Peyer's patch (tissue), 4 donors: Measurements from ENCODE around the gene PEX26. TPM values are rescaled to one million over a fixed set of nuclear protein-coding genes. Genes with fewer than 3 reads are reported as not detected.
"Not testable (repeated sequence)": the region's sequence is repeated elsewhere in the genome, so short reads cannot be mapped to it uniquely, and the experiment has no call there.

Experiments
- DNase-seq, 3 donors: peaks; one replicate each; pipeline ENCODE4 v3.0.0-alpha.2; 2017 to 2019
- H3K27ac ChIP-seq, 4 donors: fragments of 200-600 bp; sonication (generic); one replicate each; pipeline ENCODE4 v1.5.1; 2016 to 2019
- H3K27me3 ChIP-seq, 2 donors: fragments of 200-600 bp; sonication (generic); one replicate each; pipeline ENCODE4 v1.5.1; 2019
- H3K36me3 ChIP-seq, 3 donors: fragments of 200-600 bp; sonication (generic); one replicate each; pipeline ENCODE4 v1.5.1; 2016 to 2019
- H3K4me1 ChIP-seq, 4 donors: fragments of 200-600 bp; sonication (generic); one replicate each; pipeline ENCODE4 v1.5.1; 2016 to 2019
- H3K4me3 ChIP-seq, 4 donors: fragments of 200-600 bp; sonication (generic); 1 replicate in 3 of 4; 2 replicates in 1 of 4; pipeline ENCODE4 v1.5.1; 2016 to 2019; ENCODE audit warnings: mild to moderate bottlenecking in 1 of 4
- H3K9me3 ChIP-seq, 4 donors: fragments of 200-600 bp; sonication (generic); one replicate each; pipeline ENCODE4 v1.5.1; 2016 to 2019; ENCODE audit warnings: mild to moderate bottlenecking in 1 of 4
- POLR2A ChIP-seq, 2 donors: fragments of 450-650 bp; IDR thresholded peaks; one replicate each; pipeline ENCODE4 v1.5.1; 2017; ENCODE audit warnings: antibody characterized with exemption in 2 of 2, mild to moderate bottlenecking in 2 of 2, moderate library complexity in 2 of 2
- total RNA-seq, 4 donors: library from RNA; depleted of rRNA; stranded (reverse); fragments of >200 nt; gene quantifications; one replicate each; pipeline ENCODE4 v1.1.0, GENCODE V29; 2016
- TF ChIP-seq, protein P1 (sequence below), 6 experiments: fragments of 450-650 bp in 4 of 6; fragments of 200-600 bp in 2 of 6; sonication (generic) in 1 of 6; IDR thresholded peaks; one replicate each; pipeline ENCODE4 v1.5.1; 2017 to 2019; ENCODE audit warnings: antibody characterized with exemption in 6 of 6, mild to moderate bottlenecking in 3 of 6, moderate library complexity in 1 of 6

PEX26 gene
- total RNA-seq, 4 donors from 2014 or later, result 53.6 to 120 (median 102) TPM

DNA sequence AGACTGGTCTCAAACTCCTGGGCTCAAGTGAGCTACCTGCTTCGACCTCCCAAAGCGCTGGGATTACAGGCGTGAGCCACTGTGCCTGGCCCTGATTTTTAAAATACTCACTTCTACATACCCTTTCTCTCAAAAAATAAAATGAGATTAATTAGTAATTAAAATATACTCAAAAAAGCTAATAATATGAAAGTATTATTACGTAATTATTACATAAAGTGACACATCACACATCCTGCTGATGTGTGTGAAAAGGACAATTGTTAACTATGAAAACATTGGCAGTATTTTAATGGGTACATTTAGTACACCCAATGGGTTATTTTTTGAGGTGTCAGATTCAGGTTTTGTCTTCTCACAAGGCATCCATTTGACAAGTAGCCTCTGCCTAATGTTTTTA is 32.0 kb upstream of the PEX26 start:
- TF ChIP-seq, protein P1, sequence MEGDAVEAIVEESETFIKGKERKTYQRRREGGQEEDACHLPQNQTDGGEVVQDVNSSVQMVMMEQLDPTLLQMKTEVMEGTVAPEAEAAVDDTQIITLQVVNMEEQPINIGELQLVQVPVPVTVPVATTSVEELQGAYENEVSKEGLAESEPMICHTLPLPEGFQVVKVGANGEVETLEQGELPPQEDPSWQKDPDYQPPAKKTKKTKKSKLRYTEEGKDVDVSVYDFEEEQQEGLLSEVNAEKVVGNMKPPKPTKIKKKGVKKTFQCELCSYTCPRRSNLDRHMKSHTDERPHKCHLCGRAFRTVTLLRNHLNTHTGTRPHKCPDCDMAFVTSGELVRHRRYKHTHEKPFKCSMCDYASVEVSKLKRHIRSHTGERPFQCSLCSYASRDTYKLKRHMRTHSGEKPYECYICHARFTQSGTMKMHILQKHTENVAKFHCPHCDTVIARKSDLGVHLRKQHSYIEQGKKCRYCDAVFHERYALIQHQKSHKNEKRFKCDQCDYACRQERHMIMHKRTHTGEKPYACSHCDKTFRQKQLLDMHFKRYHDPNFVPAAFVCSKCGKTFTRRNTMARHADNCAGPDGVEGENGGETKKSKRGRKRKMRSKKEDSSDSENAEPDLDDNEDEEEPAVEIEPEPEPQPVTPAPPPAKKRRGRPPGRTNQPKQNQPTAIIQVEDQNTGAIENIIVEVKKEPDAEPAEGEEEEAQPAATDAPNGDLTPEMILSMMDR (IDR thresholded peaks at IDR 0.05), result no peak
- no peak for TF ChIP-seq POLR2A (IDR thresholded peaks at IDR 0.05)
- no peaks in the 10 kb centered on the region for H3K27me3 ChIP-seq
- H3K4me3 ChIP-seq, result no peak overlapping the region
- H3K4me1 ChIP-seq, result peaks cover 0 to 8% (median 2%) of the 10 kb centered on the region in 4 donors
- no peak for DNase-seq
- H3K27ac ChIP-seq, result no peak overlapping the region
- no peaks in the 10 kb centered on the region for H3K36me3 ChIP-seq
- no peaks in the 10 kb centered on the region for H3K9me3 ChIP-seq

DNA sequence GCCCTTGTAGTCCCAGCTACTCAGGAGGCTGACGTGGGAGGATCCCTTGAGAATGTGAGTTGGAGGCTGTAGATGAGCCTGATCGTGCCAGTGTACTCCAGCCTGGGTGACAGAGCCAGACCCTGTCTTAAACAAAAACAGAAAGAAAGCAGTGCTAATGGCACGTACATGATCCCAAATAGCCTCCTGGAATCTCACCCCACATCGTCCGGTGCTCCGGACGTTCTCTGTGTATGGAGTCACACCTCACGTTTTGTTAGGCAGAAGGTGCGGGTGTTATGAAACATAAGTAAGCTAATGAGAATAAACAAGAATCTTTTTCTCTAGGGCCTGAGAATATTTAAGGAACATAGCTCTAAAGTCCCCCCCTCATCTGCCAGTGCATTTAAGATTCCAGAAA is 29.7 kb upstream of the PEX26 start:
- Histone ChIP-seq H3K36me3 (no peaks in the 10 kb centered on the region), H3K9me3 (no peaks in the 10 kb centered on the region), H3K4me1 (peaks cover 0 to 8% (median 2%) of the 10 kb centered on the region in 4 donors), H3K4me3 (no peak overlapping the region), H3K27me3 (no peaks in the 10 kb centered on the region), H3K27ac (peak overlapping the region in 3 of 4 donors; percentile 28 to 61 (median 41))
- TF ChIP-seq, protein P1 (IDR thresholded peaks at IDR 0.05), result no peak
- no peak for TF ChIP-seq POLR2A (IDR thresholded peaks at IDR 0.05)
- no peak for DNase-seq

DNA sequence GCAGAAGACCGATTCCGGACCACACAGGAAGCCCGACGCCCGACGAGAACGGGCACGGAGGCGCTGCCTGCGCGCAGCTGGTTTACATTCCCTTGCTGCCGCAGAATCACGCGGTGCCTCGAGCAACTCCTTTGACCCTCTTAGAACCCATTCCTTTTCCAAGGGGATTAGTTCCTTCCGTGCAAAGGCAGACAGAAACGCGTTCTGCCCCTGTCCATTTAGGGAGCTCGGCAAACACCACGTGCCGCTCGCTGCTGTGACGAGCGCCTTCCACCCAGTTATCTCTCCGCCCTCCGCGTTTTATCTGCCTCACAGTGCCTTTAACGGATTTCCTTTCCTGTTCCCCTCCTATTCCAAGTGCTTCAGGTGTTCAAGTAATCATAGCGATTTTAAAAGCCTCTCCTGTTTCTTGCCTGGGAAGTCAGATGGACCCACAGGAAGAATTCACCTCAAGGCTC is 29.3 kb upstream of the PEX26 start:
- no peak overlapping the region for H3K4me3 ChIP-seq
- no peaks in the 10 kb centered on the region for H3K36me3 ChIP-seq
- H3K27me3 ChIP-seq, result no peaks in the 10 kb centered on the region
- peak overlapping the region in 2 of 4 donors; percentile 41 to 61 for H3K27ac ChIP-seq
- TF ChIP-seq, protein P1 (IDR thresholded peaks at IDR 0.05), result no peak
- TF ChIP-seq POLR2A (IDR thresholded peaks at IDR 0.05), result no peak
- no peak for DNase-seq
- peaks cover 0 to 8% (median 2%) of the 10 kb centered on the region in 4 donors for H3K4me1 ChIP-seq
- no peaks in the 10 kb centered on the region for H3K9me3 ChIP-seq

DNA sequence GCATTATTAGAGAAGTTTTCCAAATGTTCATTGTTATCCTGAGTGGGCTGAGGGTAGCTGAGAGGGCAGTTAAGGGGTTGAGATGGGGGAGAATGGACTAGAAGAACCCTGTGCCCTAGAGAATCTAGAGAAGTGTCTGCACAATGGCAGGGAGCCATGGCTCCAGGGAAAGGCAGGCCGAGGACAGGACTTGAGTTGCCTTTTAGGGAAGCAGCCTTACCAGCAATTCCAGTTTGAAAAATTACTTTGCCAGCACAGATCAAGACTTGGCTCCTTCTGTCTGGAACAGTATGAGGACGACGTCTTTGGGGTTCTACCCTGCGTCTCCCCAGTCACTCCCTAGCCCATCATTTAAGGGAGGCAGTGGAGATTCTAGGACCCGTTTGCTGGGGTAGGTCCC is 27.7 kb upstream of the PEX26 start:
- H3K36me3 ChIP-seq, result no peaks in the 10 kb centered on the region
- TF ChIP-seq, protein P1 (IDR thresholded peaks at IDR 0.05), result no peak
- TF ChIP-seq POLR2A (IDR thresholded peaks at IDR 0.05), result no peak
- no peaks in the 10 kb centered on the region for H3K27me3 ChIP-seq
- no peak for DNase-seq
- H3K4me1 ChIP-seq, result peaks cover 0 to under 1% (median 0%) of the 10 kb centered on the region in 4 donors
- no peaks in the 10 kb centered on the region for H3K9me3 ChIP-seq
- no peak overlapping the region for H3K4me3 ChIP-seq
- peak overlapping the region in 1 of 4 donors; percentile 35 for H3K27ac ChIP-seq

DNA sequence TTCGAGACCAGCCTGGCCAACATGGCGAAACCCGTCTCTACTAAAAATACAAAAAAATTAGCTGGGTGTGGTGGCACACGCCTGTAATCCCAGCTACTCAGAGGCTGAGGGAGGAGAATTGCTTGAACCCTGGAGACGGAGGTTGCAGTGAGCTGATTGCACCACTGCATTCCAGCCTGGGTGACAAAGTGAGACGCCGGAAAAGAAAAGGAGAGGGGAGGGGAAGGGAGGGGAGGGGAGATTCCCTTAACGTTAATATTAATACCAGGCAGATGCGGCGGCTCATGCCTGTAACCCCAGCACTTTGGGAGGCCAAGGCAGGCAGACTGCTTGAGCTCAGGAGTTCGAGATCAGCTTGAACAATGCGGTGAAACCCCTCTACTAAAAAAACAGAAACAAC is 26.7 kb upstream of the PEX26 start:
- H3K36me3 ChIP-seq, H3K4me3 ChIP-seq, H3K27ac ChIP-seq, DNase-seq, H3K9me3 ChIP-seq, H3K27me3 ChIP-seq, H3K4me1 ChIP-seq: not testable (repeated sequence)

DNA sequence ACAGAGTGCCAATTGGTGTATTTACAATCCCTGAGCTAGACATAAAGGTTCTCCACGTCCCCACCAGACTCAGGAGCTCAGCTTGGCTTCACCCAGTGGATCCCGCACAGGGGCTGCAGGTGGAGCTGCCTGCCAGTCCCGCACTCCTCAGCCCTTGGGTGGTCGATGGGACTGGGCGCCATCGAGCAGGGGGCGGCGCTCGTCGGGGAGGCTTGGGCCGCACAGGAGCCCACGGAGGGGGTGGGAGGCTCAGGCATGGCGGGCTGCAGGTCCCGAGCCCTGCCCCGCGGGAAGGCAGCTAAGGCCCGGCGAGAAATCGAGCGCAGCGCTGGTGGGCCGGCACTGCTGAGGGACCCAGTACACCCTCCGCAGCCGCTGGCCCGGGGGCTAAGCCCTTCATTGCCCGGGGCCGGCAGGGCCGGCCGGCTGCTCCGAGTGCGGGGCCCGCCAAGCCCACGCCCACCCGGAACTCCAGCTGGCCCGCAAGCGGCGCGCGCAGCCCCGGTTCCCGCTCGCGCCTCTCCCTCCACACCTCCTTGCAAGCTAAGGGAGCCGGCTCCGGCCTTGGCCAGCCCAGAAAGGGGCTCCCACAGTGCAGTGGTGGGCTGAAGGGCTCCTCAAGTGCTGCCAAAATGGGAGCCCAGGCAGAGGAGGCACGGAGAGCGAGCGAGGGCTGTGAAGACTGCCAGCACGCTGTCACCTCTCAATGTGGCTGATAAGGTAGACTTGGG is 24.4 kb upstream of the PEX26 start:
- H3K36me3 ChIP-seq, H3K27ac ChIP-seq, H3K9me3 ChIP-seq, H3K4me3 ChIP-seq, H3K27me3 ChIP-seq, DNase-seq: not testable (repeated sequence)
- H3K4me1 ChIP-seq, result peaks cover 0 to 21% (median 11%) of the 10 kb centered on the region in 4 donors
